NAMALWA (cell line): ENCODE measurements around the gene TMEM92.

Source experiments
- DNase-seq: peaks from one replicate; pipeline ENCODE4 v3.0.0-alpha.2; 2015; ENCODE audit warnings: low spot score

The TMEM92 gene

DNA sequence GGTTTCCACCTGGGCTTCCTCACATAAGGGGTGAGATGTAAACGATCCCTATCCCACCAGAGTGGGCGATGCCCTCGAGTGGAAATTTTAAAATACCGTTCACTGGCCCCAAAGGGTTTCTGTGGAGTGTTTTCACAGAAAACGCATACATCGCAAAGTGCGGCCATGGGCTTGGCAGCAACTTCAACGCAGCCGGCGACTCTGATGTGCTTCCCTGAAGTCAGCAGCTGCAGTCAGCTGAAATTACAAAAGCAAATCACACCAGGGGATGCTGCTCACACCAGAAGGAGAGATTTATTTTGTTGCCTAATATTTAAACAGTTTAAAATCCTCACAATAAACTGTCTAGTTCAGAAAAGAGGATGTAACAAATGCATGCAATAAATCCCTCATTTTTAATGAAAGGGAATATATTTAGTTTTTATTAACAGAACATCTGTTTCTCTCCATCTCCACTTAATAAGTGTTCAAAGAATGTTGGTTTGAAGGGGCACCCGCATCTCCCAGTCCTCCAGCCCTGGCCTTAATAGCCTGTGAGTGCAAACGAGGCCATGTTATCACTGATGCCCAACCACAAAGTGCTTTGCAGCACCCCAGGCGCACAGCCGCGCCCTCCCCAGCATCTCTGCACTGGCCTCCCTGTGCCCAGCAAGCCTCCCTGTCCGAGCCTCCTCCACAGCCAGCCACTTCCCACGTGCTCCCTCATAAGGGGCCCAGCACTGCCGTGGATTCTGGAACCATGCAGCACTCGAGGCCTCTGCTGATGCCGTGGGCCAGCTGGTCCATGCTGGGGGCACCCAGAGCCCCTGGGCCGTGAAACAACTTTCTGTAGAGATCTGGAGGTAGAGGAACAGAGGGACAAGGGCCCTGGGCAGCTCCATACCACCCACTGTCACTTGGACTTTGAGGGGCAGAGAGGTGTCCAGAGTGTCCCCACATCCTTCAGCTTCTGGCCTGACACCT is 54.4 kb downstream of the TMEM92 start:
- no peak for DNase-seq

GRCh38 chr17:50329716-50330115 is 55.5 kb downstream of the TMEM92 start:
- no peak for DNase-seq

GRCh38 chr17:50330151-50330775 is 56.0 kb downstream of the TMEM92 start:
- no peak for DNase-seq
